ENCODE data around the gene TYK2. TPM values are rescaled to one million over a fixed set of nuclear protein-coding genes. Genes with fewer than 3 reads are reported as not detected.

Gene TYK2
- 100 to 1,000 TPM in 5 of 6 donors, 10 to 100 TPM in 1; 91.5 to 569 (median 152) TPM for total RNA-seq

DNA sequence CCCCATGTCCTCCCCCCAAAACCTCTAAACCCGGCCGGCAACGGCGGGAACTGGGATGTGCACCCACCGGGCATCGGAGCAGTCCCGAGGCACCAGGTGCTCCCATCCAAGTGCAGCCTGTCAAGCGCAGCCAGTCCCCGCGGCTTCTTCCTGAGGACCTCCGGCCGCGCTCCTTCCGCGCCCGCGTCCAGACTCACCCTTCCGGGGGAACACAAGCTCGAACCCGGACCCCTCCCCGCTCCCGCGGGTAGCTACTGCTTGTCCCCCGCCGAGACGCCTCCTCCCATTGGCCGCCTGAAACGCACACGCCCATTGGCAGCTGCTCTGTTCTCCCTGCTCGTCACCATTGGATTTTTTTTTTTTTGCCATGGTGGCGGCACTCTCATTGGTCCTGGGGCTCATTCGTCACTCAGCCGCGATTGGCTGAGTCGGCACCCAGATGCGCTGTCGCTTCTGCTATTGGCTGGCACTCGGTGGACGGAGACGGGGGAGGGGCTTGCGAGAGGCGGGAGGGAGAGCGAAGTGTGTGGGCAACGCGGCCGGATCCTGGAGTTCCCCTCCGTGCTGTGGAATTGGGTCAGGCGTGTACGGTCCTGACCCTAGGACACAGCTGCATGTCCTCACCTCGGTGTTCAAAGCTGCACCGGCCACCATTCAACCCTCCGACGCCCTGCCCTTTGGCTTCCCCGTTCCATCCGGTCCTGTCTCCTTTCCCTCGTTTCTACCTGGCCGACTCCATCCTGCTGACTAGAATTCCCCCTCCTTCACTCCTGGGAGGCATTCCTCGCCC lies at the start of gene TYK2:
Gene TYK2 (minus strand): TSS at position 260 of the 790 bp plus-strand sequence. CDS start 2,166 bp downstream, outside the sequence.
- Histone ChIP-seq H3K27me3 (no peaks in the 10 kb centered on the region), H3K4me1 (peaks cover 16 to 29% (median 23%) of the 10 kb centered on the region in 4 donors), H3K4me3 (peak within 1 kb of the TSS; percentile 67 to 90 (median 82)), H3K36me3 (peaks cover 0 to 26% (median 15%) of the 10 kb centered on the region in 4 donors), H3K9me3 (no peaks in the 10 kb centered on the region), H3K27ac (peak within 1 kb of the TSS; percentile 81 to 94 (median 90))
- DNase-seq (peak; percentile 97 to 99), ATAC-seq (ENCODE audit: low FRiP score in 2 of 2) (peak; percentile 97 to 99)
- WGBS, 2 donors = 0 to 3% methylated on average over 11 to 58 of the region's 58 CpGs
- TF ChIP-seq EP300 (IDR thresholded peaks at IDR 0.05) (peak in 1 of 4 donors; percentile 18), POLR2A (IDR thresholded peaks at IDR 0.05) (peak in 3 of 4 donors; percentile 61 to 83 (median 70)), POLR2AphosphoS5 (IDR thresholded peaks at IDR 0.05) (peak; percentile 61 to 78)
- TF ChIP-seq, protein P1, sequence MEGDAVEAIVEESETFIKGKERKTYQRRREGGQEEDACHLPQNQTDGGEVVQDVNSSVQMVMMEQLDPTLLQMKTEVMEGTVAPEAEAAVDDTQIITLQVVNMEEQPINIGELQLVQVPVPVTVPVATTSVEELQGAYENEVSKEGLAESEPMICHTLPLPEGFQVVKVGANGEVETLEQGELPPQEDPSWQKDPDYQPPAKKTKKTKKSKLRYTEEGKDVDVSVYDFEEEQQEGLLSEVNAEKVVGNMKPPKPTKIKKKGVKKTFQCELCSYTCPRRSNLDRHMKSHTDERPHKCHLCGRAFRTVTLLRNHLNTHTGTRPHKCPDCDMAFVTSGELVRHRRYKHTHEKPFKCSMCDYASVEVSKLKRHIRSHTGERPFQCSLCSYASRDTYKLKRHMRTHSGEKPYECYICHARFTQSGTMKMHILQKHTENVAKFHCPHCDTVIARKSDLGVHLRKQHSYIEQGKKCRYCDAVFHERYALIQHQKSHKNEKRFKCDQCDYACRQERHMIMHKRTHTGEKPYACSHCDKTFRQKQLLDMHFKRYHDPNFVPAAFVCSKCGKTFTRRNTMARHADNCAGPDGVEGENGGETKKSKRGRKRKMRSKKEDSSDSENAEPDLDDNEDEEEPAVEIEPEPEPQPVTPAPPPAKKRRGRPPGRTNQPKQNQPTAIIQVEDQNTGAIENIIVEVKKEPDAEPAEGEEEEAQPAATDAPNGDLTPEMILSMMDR (IDR thresholded peaks at IDR 0.05) = peak in 3 of 6 experiments; percentile 10 to 29 (median 15)

GRCh38 chr19:10428996-10429381 lies 48.6 kb upstream of the TYK2 start:
- 64 to 67% methylated on average over 5 of the region's 5 CpGs for WGBS, 2 donors
- Histone ChIP-seq H3K4me3 (no peak overlapping the region), H3K36me3 (no peaks in the 10 kb centered on the region), H3K4me1 (peaks cover 35 to 55% (median 45%) of the 10 kb centered on the region in 4 donors), H3K9me3 (no peaks in the 10 kb centered on the region), H3K27ac (peak overlapping the region in 2 of 4 donors; percentile 4 to 44), H3K27me3 (no peaks in the 10 kb centered on the region)
- ATAC-seq (ENCODE audit: low FRiP score in 2 of 2) = no peak
- DNase-seq = no peak
- TF ChIP-seq POLR2AphosphoS5 (IDR thresholded peaks at IDR 0.05) (no peak), POLR2A (IDR thresholded peaks at IDR 0.05) (no peak), EP300 (IDR thresholded peaks at IDR 0.05) (no peak)
- TF ChIP-seq, protein P1 (IDR thresholded peaks at IDR 0.05) = no peak

GRCh38 chr19:10427169-10427568 lies 46.8 kb upstream of the TYK2 start:
- TF ChIP-seq POLR2AphosphoS5 (IDR thresholded peaks at IDR 0.05) (no peak), POLR2A (IDR thresholded peaks at IDR 0.05) (no peak), EP300 (IDR thresholded peaks at IDR 0.05) (no peak)
- TF ChIP-seq, protein P1 (IDR thresholded peaks at IDR 0.05) = no peak
- H3K27me3 ChIP-seq = peaks cover 0 to 5% (median 2%) of the 10 kb centered on the region in 4 donors
- 88 to 91% methylated on average over 6 of the region's 6 CpGs for WGBS, 2 donors
- no peak overlapping the region for H3K4me3 ChIP-seq
- ATAC-seq (ENCODE audit: low FRiP score in 2 of 2) (no peak), DNase-seq (no peak)
- peak overlapping the region in 2 of 4 donors; percentile 15 to 49 for H3K27ac ChIP-seq
- H3K36me3 ChIP-seq = no peaks in the 10 kb centered on the region
- H3K4me1 ChIP-seq = peaks cover 28 to 48% (median 39%) of the 10 kb centered on the region in 4 donors
- H3K9me3 ChIP-seq = no peaks in the 10 kb centered on the region

DNA sequence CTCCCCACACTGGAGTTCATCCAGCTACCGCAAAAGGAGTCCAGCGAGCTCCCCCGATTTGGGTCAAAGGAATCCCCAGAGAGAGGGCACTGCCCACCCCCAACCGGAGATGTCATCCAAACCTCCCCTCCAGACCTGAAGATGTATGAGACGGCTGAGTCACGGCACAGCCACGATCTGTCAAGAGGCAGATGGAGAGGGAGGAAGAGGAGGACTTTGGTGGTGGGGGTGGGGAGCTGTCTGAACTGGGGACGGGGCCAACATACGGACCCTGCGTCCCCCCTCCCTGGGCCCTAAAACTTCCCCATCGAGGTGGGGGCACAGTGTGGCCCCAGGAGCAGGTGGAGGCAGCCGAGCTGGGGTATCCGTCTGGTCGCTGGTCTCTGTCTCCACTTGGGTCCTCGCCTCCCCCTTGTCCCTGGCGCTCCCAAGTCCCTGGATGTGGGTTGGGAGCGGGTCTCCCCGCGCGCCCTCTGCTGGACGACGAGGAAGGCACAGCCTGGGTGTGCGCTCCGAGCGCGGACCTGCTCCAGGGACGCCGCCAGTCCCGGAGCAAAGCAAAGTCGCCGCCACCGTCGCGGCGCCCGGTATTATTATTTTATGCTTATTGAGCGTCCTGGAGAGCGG lies 43.8 kb upstream of the TYK2 start:
- ATAC-seq (ENCODE audit: low FRiP score in 2 of 2) (peak; percentile 87 to 92), DNase-seq (peak; percentile 85 to 96)
- whole genome bisulfite sequencing, 2 donors = 0 to 3% methylated on average over 12 to 27 of the region's 38 CpGs
- peaks cover 36 to 65% (median 55%) of the 10 kb centered on the region in 4 donors for H3K4me1 ChIP-seq
- H3K4me3 ChIP-seq = peak overlapping the region in 3 of 4 donors; percentile 28 to 48 (median 44)
- peaks cover 2 to 36% (median 30%) of the 10 kb centered on the region in 4 donors for H3K27me3 ChIP-seq
- TF ChIP-seq POLR2A (IDR thresholded peaks at IDR 0.05) = peak in 1 of 4 donors; percentile 29
- TF ChIP-seq, protein P1 (IDR thresholded peaks at IDR 0.05) = peak; percentile 89 to 95 (median 95)
- TF ChIP-seq POLR2AphosphoS5 (IDR thresholded peaks at IDR 0.05) = no peak
- no peak for TF ChIP-seq EP300 (IDR thresholded peaks at IDR 0.05)
- peak overlapping the region; percentile 8 to 71 (median 48) for H3K27ac ChIP-seq
- H3K9me3 ChIP-seq = no peaks in the 10 kb centered on the region
- no peaks in the 10 kb centered on the region for H3K36me3 ChIP-seq
